GM18508 (cell line): ENCODE measurements around the gene KLF2.

Experiments
- ATAC-seq: cut with Tn5 transposase; IDR thresholded peaks from one replicate; pipeline ENCODE4 v1.9.1; 2021; ENCODE audit warnings: moderate number of reproducible peaks; ENCODE audit not compliant: insufficient read depth, unreplicated experiment

Gene KLF2

GRCh38 chr19:16361926-16362325, 37.3 kb downstream of the KLF2 start:
- no peak for ATAC-seq

- no peak for ATAC-seq
Observed at GRCh38 chr19:16363133-16363851, 38.7 kb downstream of the KLF2 start.

GRCh38 chr19:16363852-16364230, 39.2 kb downstream of the KLF2 start:
- ATAC-seq: no peak

- no peak for ATAC-seq
Observed at GRCh38 chr19:16364231-16364865, 39.7 kb downstream of the KLF2 start.

- no peak for ATAC-seq
Observed at GRCh38 chr19:16365300-16365996, 40.8 kb downstream of the KLF2 start.

GRCh38 chr19:16366056-16366432, 41.4 kb downstream of the KLF2 start:
- no peak for ATAC-seq

GRCh38 chr19:16366433-16367260, 42.0 kb downstream of the KLF2 start:
- ATAC-seq: no peak

GRCh38 chr19:16367261-16367683, 42.6 kb downstream of the KLF2 start:
- no peak for ATAC-seq

- no peak for ATAC-seq
Observed at GRCh38 chr19:16368385-16369305, 44.0 kb downstream of the KLF2 start.

- no peak for ATAC-seq
Observed at GRCh38 chr19:16369306-16369663, 44.7 kb downstream of the KLF2 start.

GRCh38 chr19:16369664-16370576, 45.3 kb downstream of the KLF2 start:
- no peak for ATAC-seq

- no peak for ATAC-seq
Observed at GRCh38 chr19:16370641-16371391, 46.2 kb downstream of the KLF2 start.

GRCh38 chr19:16371540-16371986, 46.9 kb downstream of the KLF2 start:
- ATAC-seq: peak; percentile 40

GRCh38 chr19:16372065-16372915, 47.7 kb downstream of the KLF2 start:
- peak; percentile 3 for ATAC-seq

- no peak for ATAC-seq
Observed at GRCh38 chr19:16373079-16373478, 48.5 kb downstream of the KLF2 start.

- no peak for ATAC-seq
Observed at GRCh38 chr19:16373532-16373931, 48.9 kb downstream of the KLF2 start.

- ATAC-seq: no peak
Observed at GRCh38 chr19:16373989-16374388, 49.4 kb downstream of the KLF2 start.
